ENCODE measurements around the gene LMBR1L.

The LMBR1L gene

GRCh38 chr12:49055978-49056754 is 54.5 kb downstream of the LMBR1L start (continued):
- TF ChIP-seq ZNF544 (tag by site-specific recombination; IDR thresholded peaks at IDR 0.05) (no peak), SP7 (tag by site-specific recombination; IDR thresholded peaks at IDR 0.05) (no peak), ZNF157 (tag by site-specific recombination; IDR thresholded peaks at IDR 0.05) (no peak), ZNF514 (tag by site-specific recombination; IDR thresholded peaks at IDR 0.05) (no peak), HOXC10 (CRISPR knock-in tag; IDR thresholded peaks at IDR 0.05) (no peak), KLF1 (tag by site-specific recombination; IDR thresholded peaks at IDR 0.05) (no peak), SETDB1 (IDR thresholded peaks at IDR 0.05; ENCODE audit: insufficient read length, low read length) (no peak), PRDM6 (tag by site-specific recombination; IDR thresholded peaks at IDR 0.05) (no peak), ZNF362 (tag by site-specific recombination; IDR thresholded peaks at IDR 0.05) (no peak), ZNF416 (tag by site-specific recombination; IDR thresholded peaks at IDR 0.05) (no peak), ZNF549 (tag by site-specific recombination; IDR thresholded peaks at IDR 0.05) (no peak), ZNF623 (tag by site-specific recombination; IDR thresholded peaks at IDR 0.05) (no peak), ZSCAN30 (tag by site-specific recombination; IDR thresholded peaks at IDR 0.05) (no peak), HOXA7 (CRISPR knock-in tag; IDR thresholded peaks at IDR 0.05; ENCODE audit: borderline replicate concordance) (no peak), ZNF114 (tag by site-specific recombination; IDR thresholded peaks at IDR 0.05) (no peak), PRDM4 (tag by site-specific recombination; IDR thresholded peaks at IDR 0.05) (no peak), ZEB2 (tag by site-specific recombination; IDR thresholded peaks at IDR 0.05) (no peak), ZNF23 (tag by site-specific recombination; IDR thresholded peaks at IDR 0.05; ENCODE audit: borderline replicate concordance) (no peak), WT1 (tag by site-specific recombination; IDR thresholded peaks at IDR 0.05) (no peak), ZNF423 (tag by site-specific recombination; IDR thresholded peaks at IDR 0.05) (no peak), ZNF366 (tag by site-specific recombination; conservative IDR thresholded peaks at IDR 0.05) (no peak; the same call in 1 of the 2 replicates), MZF1 (tag by site-specific recombination; IDR thresholded peaks at IDR 0.05; ENCODE audit: borderline replicate concordance) (no peak), YY2 (tag by site-specific recombination; IDR thresholded peaks at IDR 0.05) (no peak), ZSCAN16 (tag by site-specific recombination; IDR thresholded peaks at IDR 0.05) (no peak), ZBTB17 (tag by site-specific recombination; IDR thresholded peaks at IDR 0.05) (peak; percentile 76), ZBTB48 (tag by site-specific recombination; IDR thresholded peaks at IDR 0.05) (peak; percentile 58; the same call in 1 of the 2 replicates)
- TF ChIP-seq, protein P1, sequence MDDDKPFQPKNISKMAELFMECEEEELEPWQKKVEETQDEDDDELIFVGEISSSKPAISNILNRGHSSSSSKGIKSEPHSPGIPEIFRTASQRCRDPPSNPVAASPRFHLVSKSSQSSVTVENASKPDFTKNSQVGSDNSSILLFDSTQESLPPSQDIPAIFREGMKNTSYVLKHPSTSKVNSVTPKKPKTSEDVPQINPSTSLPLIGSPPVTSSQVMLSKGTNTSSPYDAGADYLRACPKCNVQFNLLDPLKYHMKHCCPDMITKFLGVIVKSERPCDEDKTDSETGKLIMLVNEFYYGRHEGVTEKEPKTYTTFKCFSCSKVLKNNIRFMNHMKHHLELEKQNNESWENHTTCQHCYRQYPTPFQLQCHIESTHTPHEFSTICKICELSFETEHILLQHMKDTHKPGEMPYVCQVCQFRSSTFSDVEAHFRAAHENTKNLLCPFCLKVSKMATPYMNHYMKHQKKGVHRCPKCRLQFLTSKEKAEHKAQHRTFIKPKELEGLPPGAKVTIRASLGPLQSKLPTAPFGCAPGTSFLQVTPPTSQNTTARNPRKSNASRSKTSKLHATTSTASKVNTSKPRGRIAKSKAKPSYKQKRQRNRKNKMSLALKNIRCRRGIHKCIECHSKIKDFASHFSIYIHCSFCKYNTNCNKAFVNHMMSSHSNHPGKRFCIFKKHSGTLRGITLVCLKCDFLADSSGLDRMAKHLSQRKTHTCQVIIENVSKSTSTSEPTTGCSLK (tag by site-specific recombination; IDR thresholded peaks at IDR 0.05) = no peak
- TF ChIP-seq, protein P2, sequence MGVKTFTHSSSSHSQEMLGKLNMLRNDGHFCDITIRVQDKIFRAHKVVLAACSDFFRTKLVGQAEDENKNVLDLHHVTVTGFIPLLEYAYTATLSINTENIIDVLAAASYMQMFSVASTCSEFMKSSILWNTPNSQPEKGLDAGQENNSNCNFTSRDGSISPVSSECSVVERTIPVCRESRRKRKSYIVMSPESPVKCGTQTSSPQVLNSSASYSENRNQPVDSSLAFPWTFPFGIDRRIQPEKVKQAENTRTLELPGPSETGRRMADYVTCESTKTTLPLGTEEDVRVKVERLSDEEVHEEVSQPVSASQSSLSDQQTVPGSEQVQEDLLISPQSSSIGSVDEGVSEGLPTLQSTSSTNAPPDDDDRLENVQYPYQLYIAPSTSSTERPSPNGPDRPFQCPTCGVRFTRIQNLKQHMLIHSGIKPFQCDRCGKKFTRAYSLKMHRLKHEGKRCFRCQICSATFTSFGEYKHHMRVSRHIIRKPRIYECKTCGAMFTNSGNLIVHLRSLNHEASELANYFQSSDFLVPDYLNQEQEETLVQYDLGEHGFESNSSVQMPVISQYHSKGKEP (tag by site-specific recombination; IDR thresholded peaks at IDR 0.05) = no peak
- TF ChIP-seq, protein P3, sequence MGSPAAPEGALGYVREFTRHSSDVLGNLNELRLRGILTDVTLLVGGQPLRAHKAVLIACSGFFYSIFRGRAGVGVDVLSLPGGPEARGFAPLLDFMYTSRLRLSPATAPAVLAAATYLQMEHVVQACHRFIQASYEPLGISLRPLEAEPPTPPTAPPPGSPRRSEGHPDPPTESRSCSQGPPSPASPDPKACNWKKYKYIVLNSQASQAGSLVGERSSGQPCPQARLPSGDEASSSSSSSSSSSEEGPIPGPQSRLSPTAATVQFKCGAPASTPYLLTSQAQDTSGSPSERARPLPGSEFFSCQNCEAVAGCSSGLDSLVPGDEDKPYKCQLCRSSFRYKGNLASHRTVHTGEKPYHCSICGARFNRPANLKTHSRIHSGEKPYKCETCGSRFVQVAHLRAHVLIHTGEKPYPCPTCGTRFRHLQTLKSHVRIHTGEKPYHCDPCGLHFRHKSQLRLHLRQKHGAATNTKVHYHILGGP (tag by site-specific recombination; IDR thresholded peaks at IDR 0.05) = no peak
